HG03558 (cell line): ENCODE data around the gene VKORC1.
"Not testable (repeated sequence)": the region's sequence is repeated elsewhere in the genome, so short reads cannot be mapped to it uniquely, and the experiment has no call there.

Experiments used
- ATAC-seq: cut with Tn5 transposase; IDR thresholded peaks from one replicate; pipeline ENCODE4 v1.9.1; 2021; ENCODE audit warnings: moderate number of reproducible peaks; ENCODE audit not compliant: unreplicated experiment; ENCODE audit errors: extremely low read depth

The VKORC1 gene

GRCh38 chr16:31094424-31095120 is at the start of gene VKORC1:
Gene VKORC1, minus strand, starts transcription at chr16:31094797. Its CDS starts 68 bp downstream, at chr16:31094729.
- ATAC-seq: peak; percentile 80

GRCh38 chr16:31143694-31144148 is 49.1 kb upstream of the VKORC1 start:
- ATAC-seq: no peak

- no peak for ATAC-seq
These were observed 48.6 kb upstream of the VKORC1 start for GRCh38 chr16:31143011-31143693.

- ATAC-seq: peak; percentile 73
These were observed 47.8 kb upstream of the VKORC1 start for GRCh38 chr16:31142109-31143010.

- no peak for ATAC-seq
These were observed 47.0 kb upstream of the VKORC1 start for GRCh38 chr16:31141489-31142108.

- ATAC-seq: not testable (repeated sequence)
These were observed 46.5 kb upstream of the VKORC1 start for GRCh38 chr16:31141071-31141469.

GRCh38 chr16:31138621-31139578 is 44.3 kb upstream of the VKORC1 start:
- no peak for ATAC-seq

- ATAC-seq: not testable (repeated sequence)
These were observed 42.4 kb upstream of the VKORC1 start for GRCh38 chr16:31136822-31137499.

- no peak for ATAC-seq
These were observed 41.7 kb upstream of the VKORC1 start for GRCh38 chr16:31136287-31136662.

GRCh38 chr16:31135535-31136286 is 41.1 kb upstream of the VKORC1 start, which contains the start of gene PRSS8:
Gene PRSS8, minus strand, starts transcription at chr16:31135727. Its CDS starts 229 bp downstream, at chr16:31135498.
- ATAC-seq: no peak

GRCh38 chr16:31134625-31135534 is 40.3 kb upstream of the VKORC1 start:
- ATAC-seq: no peak

GRCh38 chr16:31134091-31134571 is 39.5 kb upstream of the VKORC1 start:
- no peak for ATAC-seq

- ATAC-seq: no peak
These were observed 38.5 kb upstream of the VKORC1 start for GRCh38 chr16:31133046-31133501.

GRCh38 chr16:31132303-31132979 is 37.8 kb upstream of the VKORC1 start:
- ATAC-seq: no peak

GRCh38 chr16:31131841-31132271 is 37.3 kb upstream of the VKORC1 start:
- no peak for ATAC-seq

GRCh38 chr16:31131416-31131815 is 36.8 kb upstream of the VKORC1 start:
- no peak for ATAC-seq
